SK-N-SH (cell line): ENCODE data around the gene FRRS1. TPM values are rescaled to one million over a fixed set of nuclear protein-coding genes. Genes with fewer than 3 reads are reported as not detected.

Experiments used
- CTCF ChIA-PET: fragments of 300-600, 350-600 bp; formaldehyde crosslinking; extraction: SDS; loops from one replicate; lab custom pipeline; 2021; lab: Yijun Ruan, JAX
- POLR2A ChIA-PET: fragments of 350-600 bp; sonication (Branson Sonifier 250); formaldehyde crosslinking; extraction: SDS; loops from one replicate; lab custom pipeline; 2020; ENCODE audit warnings: antibody characterized with exemption, inconsistent platforms; lab: Yijun Ruan, JAX
- DNase-seq: peaks from one replicate; pipeline ENCODE4 v3.0.0; 2012
- H2AFZ ChIP-seq: fragments of 200-600 bp; sonication (generic); 2 replicates; pipeline ENCODE4 v1.8.1; 2016; ENCODE audit warnings: antibody characterized with exemption, mild to moderate bottlenecking, low read depth
- H3F3A ChIP-seq: fragments of 200-600 bp; sonication (generic); replicated peaks from 2 replicates; pipeline ENCODE3; 2016; ENCODE audit warnings: antibody characterized with exemption, mild to moderate bottlenecking; ENCODE audit not compliant: insufficient read depth
- H3K27ac ChIP-seq, 2 experiments: fragments of 200-500 bp in 1 of 2; fragments of 200-600 bp in 1 of 2; sonication (Bioruptor generic) in 1 of 2; sonication (generic), shearing (Covaris generic) in 1 of 2; 2 replicates each; pipeline versions ENCODE4 v1.5.1 to v1.6.1; 2014 to 2016; ENCODE audit warnings: low read depth in 2 of 2, inconsistent platforms in 1 of 2, low read length in 1 of 2, mild to moderate bottlenecking in 1 of 2, mixed read lengths in 1 of 2
- H3K27me3 ChIP-seq: fragments of 200-600 bp; sonication (generic), shearing (Covaris generic); 2 replicates; pipeline ENCODE4 v1.6.1; 2016; ENCODE audit warnings: mixed run types; ENCODE audit not compliant: insufficient read depth
- H3K36me3 ChIP-seq, 2 experiments: fragments of 200-500 bp in 1 of 2; fragments of 200-600 bp in 1 of 2; sonication (Bioruptor generic) in 1 of 2; sonication (generic) in 1 of 2; replicated peaks in 1 of 2; 2 replicates each; pipeline versions ENCODE3 to v1.5.1; 2014 to 2016; ENCODE audit warnings: low read length in 1 of 2, mild to moderate bottlenecking in 1 of 2; ENCODE audit not compliant: insufficient read depth in 2 of 2, control insufficient read depth in 1 of 2
- H3K4me1 ChIP-seq, 2 experiments: fragments of 200-500 bp in 1 of 2; fragments of 200-600 bp in 1 of 2; sonication (Bioruptor generic) in 1 of 2; sonication (generic), shearing (Covaris generic) in 1 of 2; 2 replicates each; pipeline versions ENCODE4 v1.5.1 to v1.6.1; 2014 to 2016; ENCODE audit warnings: low read depth in 1 of 2, low read length in 1 of 2, mixed run types in 1 of 2; ENCODE audit not compliant: insufficient read depth in 2 of 2, control insufficient read depth in 1 of 2
- H3K4me2 ChIP-seq: fragments of 200-600 bp; sonication (generic), shearing (Covaris generic); 2 replicates; pipeline ENCODE4 v1.6.1; 2017; ENCODE audit warnings: mixed run types
- H3K4me3 ChIP-seq, 2 experiments: fragments of 200-500 bp in 1 of 2; fragments of 200-600 bp in 1 of 2; sonication (Bioruptor generic) in 1 of 2; sonication (generic), shearing (Covaris generic) in 1 of 2; 2 replicates each; pipeline versions ENCODE4 v1.5.1 to v1.8.1; 2014 to 2016; ENCODE audit warnings: low read depth in 2 of 2, inconsistent platforms in 1 of 2, low read length in 1 of 2, mild to moderate bottlenecking in 1 of 2, mixed read lengths in 1 of 2, moderate library complexity in 1 of 2
- H3K79me2 ChIP-seq: fragments of 200-600 bp; sonication (generic); 2 replicates; pipeline ENCODE4 v1.8.1; 2017; ENCODE audit warnings: mild to moderate bottlenecking; ENCODE audit not compliant: insufficient read depth
- H3K9ac ChIP-seq: fragments of 200-600 bp; sonication (generic); 2 replicates; pipeline ENCODE4 v1.6.1; 2017; ENCODE audit warnings: mixed run types
- H3K9me2 ChIP-seq: fragments of 200-600 bp; sonication (generic); 2 replicates; pipeline ENCODE4 v1.6.1; 2017; ENCODE audit warnings: mixed run types
- H3K9me3 ChIP-seq: fragments of 200-600 bp; sonication (generic); 2 replicates; pipeline ENCODE4 v1.6.1; 2017; ENCODE audit warnings: mixed run types, mild to moderate bottlenecking, moderate library complexity
- H4K20me1 ChIP-seq: fragments of 200-600 bp; sonication (generic); 2 replicates; pipeline ENCODE4 v1.6.1; 2017; ENCODE audit warnings: mild to moderate bottlenecking, mixed run types; ENCODE audit not compliant: insufficient read depth
- ELF1 ChIP-seq: IDR thresholded peaks from 2 replicates; pipeline ENCODE4 v1.4.0; 2012
- EP300 ChIP-seq, 2 experiments: IDR thresholded peaks; 2 replicates each; pipeline versions ENCODE4 v1.4.0 to v1.6.1; 2012; ENCODE audit warnings: borderline replicate concordance in 1 of 2, low read depth in 1 of 2, low read length in 1 of 2
- FOXJ3 ChIP-seq: sonication (generic); formaldehyde crosslinking; IDR thresholded peaks from 2 replicates; pipeline ENCODE4 v1.5.1; 2020; ENCODE audit warnings: mild to moderate bottlenecking, missing genetic modification reagents
- GABPA ChIP-seq: IDR thresholded peaks from 2 replicates; pipeline ENCODE4 v1.4.0; 2012; ENCODE audit warnings: low read depth, mild to moderate bottlenecking
- JUND ChIP-seq: IDR thresholded peaks from 2 replicates; pipeline ENCODE4 v1.4.0; 2012
- MEF2A ChIP-seq: IDR thresholded peaks from 2 replicates; pipeline ENCODE4 v1.4.0; 2012; ENCODE audit warnings: low read depth, borderline replicate concordance
- NFIC ChIP-seq: IDR thresholded peaks from 2 replicates; pipeline ENCODE4 v1.4.0; 2012; ENCODE audit warnings: borderline replicate concordance
- POLR2AphosphoS5 ChIP-seq: IDR thresholded peaks from 2 replicates; pipeline ENCODE4 v1.6.1; 2012; ENCODE audit warnings: low read depth, low read length
- RCOR1 ChIP-seq: fragments of 150-350 bp; IDR thresholded peaks from 2 replicates; pipeline ENCODE4 v1.6.1; 2017; ENCODE audit warnings: antibody characterized with exemption, low read length
- RFX5 ChIP-seq: IDR thresholded peaks from 2 replicates; pipeline ENCODE4 v1.6.1; 2012; ENCODE audit warnings: mild to moderate bottlenecking, improper control_type of control experiment, low read length
- SIN3A ChIP-seq: IDR thresholded peaks from 2 replicates; pipeline ENCODE4 v1.6.1; 2012; ENCODE audit warnings: low read depth, mild to moderate bottlenecking, low read length, moderate library complexity, borderline replicate concordance
- SMC3 ChIP-seq: IDR thresholded peaks from 2 replicates; pipeline ENCODE4 v1.6.1; 2012; ENCODE audit warnings: low read depth, low read length, improper control_type of control experiment
- YY1 ChIP-seq: IDR thresholded peaks from 2 replicates; pipeline ENCODE4 v1.4.0; 2012; ENCODE audit warnings: low read depth, mild to moderate bottlenecking
- WGBS: methylation state at CpG from one replicate; pipeline ENCODE4 v1.1.6; 2017; ENCODE audit warnings: low lambda C conversion rate; 5-methylcytosine and 5-hydroxymethylcytosine counted together
- polyA plus RNA-seq, 3 experiments: library from polyadenylated mRNA; depleted of rRNA; stranded (reverse); fragments of >200 nt; gene quantifications; 2 replicates each; pipeline ENCODE4 v1.2.3, GENCODE V29; 2012
- TF ChIP-seq, protein P1 (sequence below): fragments of 150-350 bp; IDR thresholded peaks from 2 replicates; pipeline ENCODE4 v1.6.1; 2016; ENCODE audit warnings: mild to moderate bottlenecking, low read depth, low read length
- TF ChIP-seq, protein P2 (sequence below): fragments of 200-600 bp; sonication (generic); IDR thresholded peaks from 2 replicates; pipeline ENCODE4 v1.6.1; 2017; ENCODE audit warnings: antibody characterized with exemption, mild to moderate bottlenecking, moderate library complexity
- TF ChIP-seq, protein P3 (sequence below): IDR thresholded peaks from 2 replicates; pipeline ENCODE4 v1.4.0; 2012; ENCODE audit warnings: low read depth, borderline replicate concordance

The FRRS1 gene
- polyA plus RNA-seq, 1 of the 3 experiments (the other 2 are of a cell fraction): 1.9 TPM

DNA sequence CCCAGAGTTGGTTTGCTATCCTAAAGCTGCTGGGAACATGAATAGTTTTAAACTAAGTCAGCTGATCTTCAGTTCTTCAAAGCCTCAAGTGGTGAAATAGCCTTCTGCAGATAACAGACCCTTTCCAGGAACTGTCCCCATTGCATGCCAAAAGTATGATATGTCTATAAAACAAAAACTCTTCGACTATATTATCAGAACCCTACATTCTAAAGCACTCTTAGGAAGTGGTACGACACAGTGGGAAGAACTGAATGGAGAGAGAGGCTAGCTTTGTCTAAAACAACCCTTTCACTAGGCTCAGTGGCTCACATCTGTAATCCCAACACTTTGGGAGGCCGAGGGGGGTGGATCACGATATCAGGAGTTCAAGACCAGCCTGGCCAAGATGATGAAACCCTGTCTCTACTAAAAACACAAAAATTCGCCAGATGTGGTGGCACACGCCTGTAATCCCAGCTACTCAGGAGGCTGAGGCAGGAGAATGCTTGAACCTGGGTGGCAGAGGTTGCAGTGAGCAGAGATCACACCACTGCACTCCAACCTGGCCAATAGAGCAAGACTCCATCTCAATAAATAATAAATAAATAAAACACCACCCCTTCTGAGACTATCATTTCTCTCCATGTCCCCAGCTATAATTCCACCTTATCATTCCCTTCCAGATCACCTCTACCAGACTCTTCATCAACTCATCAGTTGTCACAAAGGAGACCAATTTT is 2.2 kb upstream of the FRRS1 start:
- Histone ChIP-seq H3K36me3 (no peaks in the 10 kb centered on the region), H3K4me2 (no peak overlapping the region), H3K4me1 (no peaks in the 10 kb centered on the region; a peak in 2 of 4 replicates), H3K9ac (no peak overlapping the region), H2AFZ (no peak overlapping the region), H3K9me2 (no peaks in the 10 kb centered on the region), H3K9me3 (no peaks in the 10 kb centered on the region), H3K27me3 (no peaks in the 10 kb centered on the region), H3F3A (peaks cover 5% of the 10 kb centered on the region), H3K4me3 (no peak overlapping the region), H3K27ac (no peak overlapping the region), H4K20me1 (no peaks in the 10 kb centered on the region), H3K79me2 (no peaks in the 10 kb centered on the region)
- ChIA-PET CTCF (interaction anchor here (0.7 kb wide), 1 partner anchor 103 kb away, joined by 3 read pairs; no protein-coding TSS in a partner anchor), POLR2A (no interaction called here)
- no peak for DNase-seq
- WGBS: 80% methylated on average over 6 of the region's 6 CpGs
- TF ChIP-seq, protein P1, sequence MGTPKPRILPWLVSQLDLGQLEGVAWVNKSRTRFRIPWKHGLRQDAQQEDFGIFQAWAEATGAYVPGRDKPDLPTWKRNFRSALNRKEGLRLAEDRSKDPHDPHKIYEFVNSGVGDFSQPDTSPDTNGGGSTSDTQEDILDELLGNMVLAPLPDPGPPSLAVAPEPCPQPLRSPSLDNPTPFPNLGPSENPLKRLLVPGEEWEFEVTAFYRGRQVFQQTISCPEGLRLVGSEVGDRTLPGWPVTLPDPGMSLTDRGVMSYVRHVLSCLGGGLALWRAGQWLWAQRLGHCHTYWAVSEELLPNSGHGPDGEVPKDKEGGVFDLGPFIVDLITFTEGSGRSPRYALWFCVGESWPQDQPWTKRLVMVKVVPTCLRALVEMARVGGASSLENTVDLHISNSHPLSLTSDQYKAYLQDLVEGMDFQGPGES: no peak
- no peak for TF ChIP-seq MEF2A
- TF ChIP-seq, protein P2, sequence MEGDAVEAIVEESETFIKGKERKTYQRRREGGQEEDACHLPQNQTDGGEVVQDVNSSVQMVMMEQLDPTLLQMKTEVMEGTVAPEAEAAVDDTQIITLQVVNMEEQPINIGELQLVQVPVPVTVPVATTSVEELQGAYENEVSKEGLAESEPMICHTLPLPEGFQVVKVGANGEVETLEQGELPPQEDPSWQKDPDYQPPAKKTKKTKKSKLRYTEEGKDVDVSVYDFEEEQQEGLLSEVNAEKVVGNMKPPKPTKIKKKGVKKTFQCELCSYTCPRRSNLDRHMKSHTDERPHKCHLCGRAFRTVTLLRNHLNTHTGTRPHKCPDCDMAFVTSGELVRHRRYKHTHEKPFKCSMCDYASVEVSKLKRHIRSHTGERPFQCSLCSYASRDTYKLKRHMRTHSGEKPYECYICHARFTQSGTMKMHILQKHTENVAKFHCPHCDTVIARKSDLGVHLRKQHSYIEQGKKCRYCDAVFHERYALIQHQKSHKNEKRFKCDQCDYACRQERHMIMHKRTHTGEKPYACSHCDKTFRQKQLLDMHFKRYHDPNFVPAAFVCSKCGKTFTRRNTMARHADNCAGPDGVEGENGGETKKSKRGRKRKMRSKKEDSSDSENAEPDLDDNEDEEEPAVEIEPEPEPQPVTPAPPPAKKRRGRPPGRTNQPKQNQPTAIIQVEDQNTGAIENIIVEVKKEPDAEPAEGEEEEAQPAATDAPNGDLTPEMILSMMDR: no peak
- no peak for TF ChIP-seq FOXJ3
- no peak for TF ChIP-seq YY1
- no peak for TF ChIP-seq POLR2AphosphoS5
- TF ChIP-seq ELF1: no peak
- TF ChIP-seq SIN3A: no peak
- TF ChIP-seq GABPA: no peak
- TF ChIP-seq RFX5: no peak
- no peak for TF ChIP-seq EP300 (IDR thresholded peaks at IDR 0.05; ENCODE audit: borderline replicate concordance in 1 of 2, low read depth in 1 of 2, low read length in 1 of 2)
- TF ChIP-seq JUND: no peak
- TF ChIP-seq NFIC: no peak
- no peak for TF ChIP-seq RCOR1
- TF ChIP-seq SMC3: no peak
- TF ChIP-seq, protein P3, sequence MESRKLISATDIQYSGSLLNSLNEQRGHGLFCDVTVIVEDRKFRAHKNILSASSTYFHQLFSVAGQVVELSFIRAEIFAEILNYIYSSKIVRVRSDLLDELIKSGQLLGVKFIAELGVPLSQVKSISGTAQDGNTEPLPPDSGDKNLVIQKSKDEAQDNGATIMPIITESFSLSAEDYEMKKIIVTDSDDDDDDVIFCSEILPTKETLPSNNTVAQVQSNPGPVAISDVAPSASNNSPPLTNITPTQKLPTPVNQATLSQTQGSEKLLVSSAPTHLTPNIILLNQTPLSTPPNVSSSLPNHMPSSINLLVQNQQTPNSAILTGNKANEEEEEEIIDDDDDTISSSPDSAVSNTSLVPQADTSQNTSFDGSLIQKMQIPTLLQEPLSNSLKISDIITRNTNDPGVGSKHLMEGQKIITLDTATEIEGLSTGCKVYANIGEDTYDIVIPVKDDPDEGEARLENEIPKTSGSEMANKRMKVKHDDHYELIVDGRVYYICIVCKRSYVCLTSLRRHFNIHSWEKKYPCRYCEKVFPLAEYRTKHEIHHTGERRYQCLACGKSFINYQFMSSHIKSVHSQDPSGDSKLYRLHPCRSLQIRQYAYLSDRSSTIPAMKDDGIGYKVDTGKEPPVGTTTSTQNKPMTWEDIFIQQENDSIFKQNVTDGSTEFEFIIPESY: no peak
